DMS 273 treated with DMSO at 0.1 percent for 48 hours (cell line): ENCODE results near the gene KHNYN.
"Not testable (repeated sequence)": the region's sequence is repeated elsewhere in the genome, so short reads cannot be mapped to it uniquely, and the experiment has no call there.

Experiments used
- DNase-seq: peaks from one replicate; lab custom pipeline; 2025; lab: John Stamatoyannopoulos, UW

Gene KHNYN

DNA sequence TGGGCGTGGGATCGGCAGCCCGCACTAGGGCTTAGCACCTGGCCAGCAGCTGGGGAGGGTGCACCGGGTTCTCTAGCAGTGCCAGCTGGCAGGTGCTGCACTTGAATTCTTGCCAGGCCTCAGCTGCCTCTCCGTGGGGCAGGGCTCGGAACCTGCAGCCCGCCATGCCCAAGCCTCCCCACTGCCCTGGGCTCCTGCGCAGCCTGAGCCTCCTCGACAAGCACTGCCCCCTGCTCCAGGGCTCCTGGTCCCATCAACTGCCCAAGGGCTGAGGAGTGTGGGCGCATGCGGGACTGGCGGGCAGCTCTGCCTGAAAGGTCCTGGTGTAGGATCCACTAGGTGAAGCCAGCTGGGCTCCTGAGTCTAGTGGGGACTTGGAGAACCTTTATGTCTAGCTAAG is 43.5 kb downstream of the KHNYN start:
- DNase-seq: no peak

DNA sequence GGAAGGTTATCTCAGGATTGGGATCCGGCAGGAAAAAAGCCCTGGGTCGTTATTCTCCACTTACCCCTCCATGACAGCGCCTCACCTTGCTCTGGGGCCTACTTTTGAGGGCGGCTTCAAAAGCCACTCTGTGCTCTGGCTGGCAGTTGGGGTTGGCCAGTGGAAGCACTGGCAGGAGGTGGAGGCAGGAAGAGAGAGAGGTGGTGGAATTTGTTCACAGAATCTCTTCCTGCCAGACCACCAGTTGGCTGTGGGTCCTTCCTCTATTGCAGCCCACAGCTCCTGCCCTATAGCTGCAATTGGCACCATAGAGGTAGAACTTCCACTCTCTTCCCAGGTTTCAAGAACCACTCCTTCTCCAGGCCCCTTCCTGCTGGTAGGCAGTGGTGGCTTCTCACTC is 45.5 kb downstream of the KHNYN start:
- DNase-seq: no peak

DNA sequence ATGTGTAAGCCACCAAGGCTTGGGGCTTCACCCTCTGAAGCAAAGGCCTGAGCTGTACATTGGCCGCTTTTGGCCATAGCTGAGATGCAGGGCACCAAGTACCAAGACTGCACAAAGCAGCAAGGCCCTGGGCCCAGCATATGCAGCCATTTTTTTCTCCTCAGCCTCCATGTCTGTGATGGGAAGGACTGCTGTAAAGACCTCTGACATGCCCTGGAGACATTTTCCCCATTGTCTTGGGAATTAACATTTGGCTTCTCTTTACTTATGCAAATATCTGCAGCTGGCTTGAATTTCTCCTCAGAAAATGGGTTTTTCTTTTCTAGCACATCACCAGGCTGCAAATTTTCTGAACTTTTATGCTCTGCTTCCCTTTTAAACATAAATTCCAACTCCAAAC is 50.2 kb downstream of the KHNYN start:
- DNase-seq: not testable (repeated sequence)

DNA sequence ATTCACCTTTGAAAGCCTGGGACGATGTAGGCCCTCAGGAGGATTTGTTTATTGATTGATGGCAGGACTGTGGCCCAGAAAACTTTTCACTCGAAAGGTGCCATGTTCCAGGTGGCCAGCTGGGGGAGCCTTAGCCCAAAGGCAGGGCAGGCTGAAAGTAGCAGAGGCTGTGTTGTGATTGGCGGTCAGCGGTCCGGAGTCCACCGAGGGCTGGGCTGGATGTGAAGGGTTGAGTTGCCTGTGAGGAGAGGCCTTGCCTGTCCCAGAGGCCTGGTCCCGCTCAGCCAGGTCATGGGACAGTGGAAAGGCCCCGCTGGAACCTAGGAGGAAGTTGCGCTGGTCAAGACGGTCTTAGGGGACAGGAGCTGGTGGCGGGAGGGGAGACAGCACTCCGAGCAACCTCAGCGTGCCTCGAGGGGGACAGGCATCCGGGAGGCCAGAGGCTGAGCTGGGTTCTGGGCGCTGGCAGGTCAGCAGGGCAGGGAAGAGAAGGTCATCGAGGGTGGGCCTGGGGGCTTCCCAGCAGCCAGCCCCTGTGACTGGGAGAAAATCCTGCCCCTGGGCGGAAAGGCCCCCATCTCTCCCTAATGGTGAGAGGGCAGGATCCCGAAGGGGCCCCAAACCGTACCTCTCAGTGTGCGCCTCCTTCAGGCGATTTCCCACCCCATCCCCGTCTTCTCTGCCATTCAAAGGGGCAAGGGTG is 52.0 kb downstream of the KHNYN start:
- no peak for DNase-seq

DNA sequence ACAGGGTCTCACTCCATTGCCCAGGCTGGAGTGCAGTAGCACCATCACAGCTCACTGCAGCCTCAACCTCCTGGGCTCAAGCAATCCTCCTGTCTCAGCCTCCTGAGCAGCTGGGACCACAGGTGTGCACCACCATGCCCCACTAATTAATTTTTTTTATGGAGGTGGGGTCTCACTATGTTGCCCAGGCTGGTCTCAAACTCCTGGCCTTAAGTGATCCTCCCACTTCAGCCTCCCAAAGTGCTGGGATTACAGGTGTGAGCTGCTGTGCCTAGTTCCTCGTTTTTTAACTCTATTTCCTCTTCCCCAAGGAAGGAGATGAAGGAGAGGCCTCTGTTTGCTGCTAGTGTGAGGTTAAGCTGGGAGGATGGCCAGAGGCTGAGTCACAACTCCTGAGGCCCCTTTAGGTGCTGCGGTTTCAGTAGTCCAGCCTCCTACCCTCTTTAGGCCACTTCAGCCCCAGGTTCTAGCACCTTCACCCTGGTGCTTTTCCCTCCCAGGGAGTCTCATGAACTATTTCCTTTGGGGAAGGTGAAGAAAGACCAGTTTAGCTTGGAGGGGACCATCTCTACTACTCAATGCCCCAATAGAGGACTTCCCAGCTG is 53.0 kb downstream of the KHNYN start:
- not testable (repeated sequence) for DNase-seq

DNA sequence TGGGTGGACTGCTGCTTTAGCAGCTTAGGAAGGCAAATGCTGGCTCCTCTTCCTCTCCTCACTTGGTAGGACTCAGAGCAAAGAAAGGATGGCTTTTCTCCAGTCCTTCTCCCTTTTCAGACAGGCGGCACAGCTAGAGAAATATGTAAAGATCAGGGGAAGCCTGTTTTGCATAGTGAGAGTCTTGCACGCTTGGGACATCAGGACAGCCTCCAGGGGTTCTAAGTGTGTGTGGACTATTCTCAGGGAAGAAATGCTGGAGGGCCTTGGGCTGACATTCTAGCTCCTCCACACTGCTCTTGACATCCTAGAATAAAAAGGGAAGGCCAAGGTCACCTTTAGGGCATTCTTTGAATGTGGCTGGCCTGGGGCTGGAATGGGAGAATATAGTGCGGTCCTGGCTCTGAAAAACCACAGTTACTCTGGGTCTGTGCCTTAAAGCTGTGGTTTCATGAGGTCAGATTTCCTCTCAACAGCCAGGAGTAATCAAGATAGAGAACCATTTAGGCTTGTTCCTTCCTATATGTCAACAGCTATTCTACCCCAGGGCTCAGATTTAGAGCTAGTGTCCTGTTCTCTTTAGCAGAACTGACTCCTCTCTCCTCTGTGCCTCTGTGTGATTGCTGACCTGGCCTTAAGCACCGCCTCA is 54.0 kb downstream of the KHNYN start:
- no peak for DNase-seq
